Measurements from ENCODE around the gene TNRC18.
"Not testable (repeated sequence)": the region's sequence is repeated elsewhere in the genome, so short reads cannot be mapped to it uniquely, and the experiment has no call there.

TNRC18 gene

GRCh38 chr7:5423306-5423975 is at the start of gene TNRC18:
Gene TNRC18 (minus strand): TSS chr7:5423834. CDS start chr7:5421246, 2,588 bp downstream.
- DNase-seq (ENCODE audit: low read depth), result no peak

GRCh38 chr7:5472432-5473315 is 49.0 kb upstream of the TNRC18 start:
- DNase-seq (ENCODE audit: low read depth), result no peak

- DNase-seq (ENCODE audit: low read depth), result not testable (repeated sequence)
Observed at GRCh38 chr7:5471623-5472022, 48.0 kb upstream of the TNRC18 start.

- DNase-seq (ENCODE audit: low read depth), result no peak
Observed at GRCh38 chr7:5470816-5471215, 47.2 kb upstream of the TNRC18 start.

GRCh38 chr7:5470167-5470532 is 46.5 kb upstream of the TNRC18 start:
- no peak for DNase-seq (ENCODE audit: low read depth)

- DNase-seq (ENCODE audit: low read depth), result no peak
Observed at GRCh38 chr7:5469375-5470166, 45.9 kb upstream of the TNRC18 start.

GRCh38 chr7:5467645-5468044 is 44.0 kb upstream of the TNRC18 start:
- no peak for DNase-seq (ENCODE audit: low read depth)

- no peak for DNase-seq (ENCODE audit: low read depth)
Observed at GRCh38 chr7:5466551-5466950, 42.9 kb upstream of the TNRC18 start.

GRCh38 chr7:5463031-5463430 is 39.4 kb upstream of the TNRC18 start:
- DNase-seq (ENCODE audit: low read depth), result no peak

- DNase-seq (ENCODE audit: low read depth), result no peak
Observed at GRCh38 chr7:5462216-5462615, 38.6 kb upstream of the TNRC18 start.

GRCh38 chr7:5458921-5459480 is 35.4 kb upstream of the TNRC18 start:
- DNase-seq (ENCODE audit: low read depth), result no peak

GRCh38 chr7:5457245-5457735 is 33.7 kb upstream of the TNRC18 start:
- no peak for DNase-seq (ENCODE audit: low read depth)

- DNase-seq (ENCODE audit: low read depth), result no peak
Observed at GRCh38 chr7:5456409-5456808, 32.8 kb upstream of the TNRC18 start.

GRCh38 chr7:5455581-5456219 is 32.1 kb upstream of the TNRC18 start:
- DNase-seq (ENCODE audit: low read depth), result no peak

GRCh38 chr7:5455175-5455574 is 31.5 kb upstream of the TNRC18 start:
- DNase-seq (ENCODE audit: low read depth), result no peak

GRCh38 chr7:5454485-5454884 is 30.9 kb upstream of the TNRC18 start:
- DNase-seq (ENCODE audit: low read depth), result no peak

- DNase-seq (ENCODE audit: low read depth), result no peak
Observed at GRCh38 chr7:5453566-5454075, 30.0 kb upstream of the TNRC18 start.

- no peak for DNase-seq (ENCODE audit: low read depth)
Observed at GRCh38 chr7:5452937-5453540, 29.4 kb upstream of the TNRC18 start.

- no peak for DNase-seq (ENCODE audit: low read depth)
Observed at GRCh38 chr7:5452470-5452899, 28.9 kb upstream of the TNRC18 start.

- DNase-seq (ENCODE audit: low read depth), result no peak
Observed at GRCh38 chr7:5451391-5451790, 27.8 kb upstream of the TNRC18 start.
